PC-3 (cell line): ENCODE data around the gene ABCB10.

Experiments used
- EZH2 ChIP-seq: fragments of 300-600 bp; sonication (generic); IDR thresholded peaks from one replicate; pipeline ENCODE4 v1.6.1; 2017; ENCODE audit warnings: antibody characterized with exemption, mild to moderate bottlenecking, low read length; ENCODE audit not compliant: unreplicated experiment
- EZH2phosphoT487 ChIP-seq: fragments of 300-600 bp; sonication (generic); IDR thresholded peaks from 2 replicates; pipeline ENCODE4 v1.6.1; 2018; ENCODE audit warnings: mild to moderate bottlenecking, antibody characterized with exemption, low read length, borderline replicate concordance
- TF ChIP-seq, protein P1 (sequence below): fragments of 300-600 bp; sonication (generic); conservative IDR thresholded peaks from 2 replicates; pipeline ENCODE4 v1.5.1; 2017; ENCODE audit warnings: antibody characterized with exemption, low read depth, mild to moderate bottlenecking, low read length

DNA sequence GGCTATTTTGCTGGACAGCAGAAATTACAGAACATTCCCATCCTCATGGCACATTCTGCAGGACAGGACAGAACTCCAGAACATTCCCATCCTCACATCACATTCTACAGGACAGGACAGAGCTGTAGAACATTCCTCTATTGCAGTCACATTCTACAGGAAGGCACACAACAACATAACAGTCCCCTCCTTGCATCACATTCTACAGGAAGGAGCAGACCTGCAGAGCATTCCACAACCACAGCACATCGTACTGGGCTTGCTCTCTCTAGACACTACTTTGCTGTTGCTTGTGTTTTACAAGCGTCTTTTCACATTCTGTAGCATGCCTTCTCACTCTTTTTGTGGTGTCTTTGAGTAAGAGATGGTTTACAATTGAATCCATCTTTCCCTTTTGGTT is 26.8 kb upstream of the ABCB10 start:
- TF ChIP-seq, protein P1, sequence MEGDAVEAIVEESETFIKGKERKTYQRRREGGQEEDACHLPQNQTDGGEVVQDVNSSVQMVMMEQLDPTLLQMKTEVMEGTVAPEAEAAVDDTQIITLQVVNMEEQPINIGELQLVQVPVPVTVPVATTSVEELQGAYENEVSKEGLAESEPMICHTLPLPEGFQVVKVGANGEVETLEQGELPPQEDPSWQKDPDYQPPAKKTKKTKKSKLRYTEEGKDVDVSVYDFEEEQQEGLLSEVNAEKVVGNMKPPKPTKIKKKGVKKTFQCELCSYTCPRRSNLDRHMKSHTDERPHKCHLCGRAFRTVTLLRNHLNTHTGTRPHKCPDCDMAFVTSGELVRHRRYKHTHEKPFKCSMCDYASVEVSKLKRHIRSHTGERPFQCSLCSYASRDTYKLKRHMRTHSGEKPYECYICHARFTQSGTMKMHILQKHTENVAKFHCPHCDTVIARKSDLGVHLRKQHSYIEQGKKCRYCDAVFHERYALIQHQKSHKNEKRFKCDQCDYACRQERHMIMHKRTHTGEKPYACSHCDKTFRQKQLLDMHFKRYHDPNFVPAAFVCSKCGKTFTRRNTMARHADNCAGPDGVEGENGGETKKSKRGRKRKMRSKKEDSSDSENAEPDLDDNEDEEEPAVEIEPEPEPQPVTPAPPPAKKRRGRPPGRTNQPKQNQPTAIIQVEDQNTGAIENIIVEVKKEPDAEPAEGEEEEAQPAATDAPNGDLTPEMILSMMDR = no peak
- TF ChIP-seq EZH2 (no peak), EZH2phosphoT487 (no peak)
